Thyroid gland (tissue), 4 donors: Measurements from ENCODE around the gene C10orf88.
A peak's percentile ranks its signal among the peaks of the same experiment; 100 is the strongest.

Experiments used
- POLR2A ChIP-seq, 2 donors: fragments of 450-650 bp; IDR thresholded peaks; one replicate each; pipeline ENCODE4 v1.6.1; 2017; ENCODE audit warnings: antibody characterized with exemption in 2 of 2, mild to moderate bottlenecking in 2 of 2, moderate library complexity in 1 of 2
- TF ChIP-seq, protein P1 (sequence below), 6 experiments: fragments of 200-600 bp in 3 of 6; fragments of 450-650 bp in 3 of 6; sonication (generic) in 3 of 6; IDR thresholded peaks; one replicate each; pipeline ENCODE4 v1.5.1; 2016 to 2019; ENCODE audit warnings: antibody characterized with exemption in 6 of 6, mild to moderate bottlenecking in 2 of 6, inconsistent platforms in 1 of 6, moderate library complexity in 1 of 6

DNA sequence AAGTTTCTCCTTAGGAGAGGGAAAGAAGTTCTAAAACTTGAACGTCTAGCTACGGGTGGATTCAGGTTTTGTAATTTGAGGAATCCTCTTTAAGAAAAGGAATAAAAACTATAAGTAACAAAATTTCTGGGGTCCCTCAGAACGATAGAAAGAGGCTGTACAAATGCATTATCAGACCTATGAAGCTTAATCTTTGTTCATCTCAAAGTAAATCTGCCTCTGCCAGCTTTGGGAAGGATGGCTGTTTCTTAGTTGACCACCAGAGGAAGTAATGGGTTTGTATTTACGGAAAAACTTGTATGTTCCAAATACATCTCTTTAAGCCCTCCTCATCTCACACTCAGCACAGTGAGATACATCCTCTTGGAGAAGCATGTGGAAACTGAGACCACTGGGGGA, 27.0 kb upstream of the C10orf88 start:
- TF ChIP-seq, protein P1, sequence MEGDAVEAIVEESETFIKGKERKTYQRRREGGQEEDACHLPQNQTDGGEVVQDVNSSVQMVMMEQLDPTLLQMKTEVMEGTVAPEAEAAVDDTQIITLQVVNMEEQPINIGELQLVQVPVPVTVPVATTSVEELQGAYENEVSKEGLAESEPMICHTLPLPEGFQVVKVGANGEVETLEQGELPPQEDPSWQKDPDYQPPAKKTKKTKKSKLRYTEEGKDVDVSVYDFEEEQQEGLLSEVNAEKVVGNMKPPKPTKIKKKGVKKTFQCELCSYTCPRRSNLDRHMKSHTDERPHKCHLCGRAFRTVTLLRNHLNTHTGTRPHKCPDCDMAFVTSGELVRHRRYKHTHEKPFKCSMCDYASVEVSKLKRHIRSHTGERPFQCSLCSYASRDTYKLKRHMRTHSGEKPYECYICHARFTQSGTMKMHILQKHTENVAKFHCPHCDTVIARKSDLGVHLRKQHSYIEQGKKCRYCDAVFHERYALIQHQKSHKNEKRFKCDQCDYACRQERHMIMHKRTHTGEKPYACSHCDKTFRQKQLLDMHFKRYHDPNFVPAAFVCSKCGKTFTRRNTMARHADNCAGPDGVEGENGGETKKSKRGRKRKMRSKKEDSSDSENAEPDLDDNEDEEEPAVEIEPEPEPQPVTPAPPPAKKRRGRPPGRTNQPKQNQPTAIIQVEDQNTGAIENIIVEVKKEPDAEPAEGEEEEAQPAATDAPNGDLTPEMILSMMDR (IDR thresholded peaks at IDR 0.05): peak in 3 of 6 experiments; percentile 22 to 37 (median 30)
- no peak for TF ChIP-seq POLR2A (IDR thresholded peaks at IDR 0.05)
